Frontal cortex (tissue), 4 donors: ENCODE results near the gene TSPAN2. TPM values are rescaled to one million over a fixed set of nuclear protein-coding genes. Genes with fewer than 3 reads are reported as not detected.

Experiments
- DNase-seq, 2 donors: peaks; one replicate each; pipeline ENCODE4 v3.0.0; 2012; ENCODE audit warnings: low spot score in 2 of 2
- FAIRE-seq: peaks from 2 replicates; lab custom pipeline; 2012; peaks lifted over from hg19 to GRCh38; lab: Jason Lieb, UNC
- total RNA-seq: library from RNA; depleted of rRNA; stranded (reverse); fragments of >200 nt; gene quantifications from one replicate; pipeline ENCODE4 v1.2.3, GENCODE V29; 2014
- donor health status: control.
- donor health status: control.
- donor health status: control.

Gene TSPAN2
- total RNA-seq, 1 donor from 2014 or later = 31.8 TPM

- no peak for FAIRE-seq
Measured at GRCh38 chr1:115115521-115116161, 26.3 kb upstream of the TSPAN2 start.

GRCh38 chr1:115114308-115114707 is 25.0 kb upstream of the TSPAN2 start:
- DNase-seq = no peak
- no peak for FAIRE-seq

More at GRCh38 chr1:115115521-115116161, 26.3 kb upstream of the TSPAN2 start:
- no peak for DNase-seq

GRCh38 chr1:115113766-115114165 is 24.5 kb upstream of the TSPAN2 start:
- no peak for DNase-seq

GRCh38 chr1:115112496-115113375 is 23.4 kb upstream of the TSPAN2 start:
- FAIRE-seq (no peak), DNase-seq (no peak)

More at GRCh38 chr1:115113766-115114165, 24.5 kb upstream of the TSPAN2 start:
- no peak for FAIRE-seq

GRCh38 chr1:115107516-115108260 is 18.4 kb upstream of the TSPAN2 start:
- no peak for DNase-seq
- no peak for FAIRE-seq

GRCh38 chr1:115105831-115106230 is 16.5 kb upstream of the TSPAN2 start:
- no peak for FAIRE-seq

GRCh38 chr1:115099693-115100050 is 10.4 kb upstream of the TSPAN2 start:
- DNase-seq = no peak
- no peak for FAIRE-seq

More at GRCh38 chr1:115105831-115106230, 16.5 kb upstream of the TSPAN2 start:
- no peak for DNase-seq

GRCh38 chr1:115098979-115099692 is 9.8 kb upstream of the TSPAN2 start:
- DNase-seq (no peak), FAIRE-seq (no peak)

- FAIRE-seq = no peak
- DNase-seq = no peak
Measured at GRCh38 chr1:115092175-115092574, 2.9 kb upstream of the TSPAN2 start.

GRCh38 chr1:115091572-115091971 is 2.3 kb upstream of the TSPAN2 start:
- DNase-seq (no peak), FAIRE-seq (no peak)

- no peak for FAIRE-seq
- DNase-seq = no peak
Measured at GRCh38 chr1:115090956-115091355, 1.7 kb upstream of the TSPAN2 start.

GRCh38 chr1:115090540-115090939 is 1.2 kb upstream of the TSPAN2 start:
- FAIRE-seq (no peak), DNase-seq (no peak)

- FAIRE-seq = no peak
- no peak for DNase-seq
Measured at GRCh38 chr1:115090186-115090490, 835 bp upstream of the TSPAN2 start.

- no peak for FAIRE-seq
- DNase-seq = no peak
Measured at GRCh38 chr1:115088871-115089419, 358 bp downstream of the TSPAN2 start.

GRCh38 chr1:115088115-115088778 is 1.1 kb downstream of the TSPAN2 start:
- no peak for DNase-seq
- no peak for FAIRE-seq

GRCh38 chr1:115086176-115086830 is 3.0 kb downstream of the TSPAN2 start:
- DNase-seq (no peak), FAIRE-seq (no peak)

GRCh38 chr1:115084902-115085511 is 4.3 kb downstream of the TSPAN2 start:
- DNase-seq = no peak
- FAIRE-seq = no peak

- FAIRE-seq = no peak
- no peak for DNase-seq
Measured at GRCh38 chr1:115082949-115083348, 6.4 kb downstream of the TSPAN2 start.
